Fibroblast of skin of left quadriceps (primary cell): Measurements from ENCODE around the gene PRSS35.
"Not testable (repeated sequence)": the region's sequence is repeated elsewhere in the genome, so short reads cannot be mapped to it uniquely, and the experiment has no call there.

ENCODE experiments used
- DNase-seq, 2 experiments: peaks; one replicate each; pipeline ENCODE4 v3.0.0-alpha.2; 2013; ENCODE audit warnings: low read depth in 2 of 2

The PRSS35 gene

GRCh38 chr6:83511901-83512681 lies at the start of gene PRSS35:
Gene PRSS35 (plus strand): TSS chr6:83512534. CDS start chr6:83523442, 10,908 bp downstream.
- no peak for DNase-seq

- DNase-seq = no peak
Measured at GRCh38 chr6:83463886-83464285, 48.4 kb upstream of the PRSS35 start.

- no peak for DNase-seq
Measured at GRCh38 chr6:83464381-83465140, 47.8 kb upstream of the PRSS35 start.

GRCh38 chr6:83466328-83466727 lies 46.0 kb upstream of the PRSS35 start:
- DNase-seq = no peak

- DNase-seq = no peak
Measured at GRCh38 chr6:83467620-83468036, 44.7 kb upstream of the PRSS35 start.

- DNase-seq = no peak
Measured at GRCh38 chr6:83470001-83470400, 42.3 kb upstream of the PRSS35 start.

- DNase-seq = no peak
Measured at GRCh38 chr6:83470587-83470986, 41.7 kb upstream of the PRSS35 start.

GRCh38 chr6:83472767-83473166 lies 39.6 kb upstream of the PRSS35 start:
- DNase-seq = no peak

GRCh38 chr6:83474309-83474708 lies 38.0 kb upstream of the PRSS35 start:
- no peak for DNase-seq

GRCh38 chr6:83476971-83477370 lies 35.4 kb upstream of the PRSS35 start:
- DNase-seq = no peak

GRCh38 chr6:83479389-83479788 lies 32.9 kb upstream of the PRSS35 start:
- DNase-seq = no peak

GRCh38 chr6:83480470-83480869 lies 31.9 kb upstream of the PRSS35 start:
- DNase-seq = no peak

- not testable (repeated sequence) for DNase-seq
Measured at GRCh38 chr6:83481938-83482337, 30.4 kb upstream of the PRSS35 start.

- DNase-seq = no peak
Measured at GRCh38 chr6:83488448-83488847, 23.9 kb upstream of the PRSS35 start.

- no peak for DNase-seq
Measured at GRCh38 chr6:83488861-83489260, 23.5 kb upstream of the PRSS35 start.

GRCh38 chr6:83490217-83490807 lies 22.0 kb upstream of the PRSS35 start:
- no peak for DNase-seq

- no peak for DNase-seq
Measured at GRCh38 chr6:83505356-83505755, 7.0 kb upstream of the PRSS35 start.

GRCh38 chr6:83509441-83509840 lies 2.9 kb upstream of the PRSS35 start:
- no peak for DNase-seq

GRCh38 chr6:83510791-83511190 lies 1.5 kb upstream of the PRSS35 start:
- no peak for DNase-seq

GRCh38 chr6:83511266-83511665 lies 1.1 kb upstream of the PRSS35 start:
- DNase-seq = no peak

- no peak for DNase-seq
Measured at GRCh38 chr6:83514466-83514865, 2.1 kb downstream of the PRSS35 start.

GRCh38 chr6:83514866-83515466 lies 2.6 kb downstream of the PRSS35 start:
- DNase-seq = peak in 1 of 2 experiments; percentile 31
